EL (cell line): Measurements from ENCODE around the gene EPHB2.
A peak's percentile ranks its signal among the peaks of the same experiment; 100 is the strongest.
"Not testable (repeated sequence)": the region's sequence is repeated elsewhere in the genome, so short reads cannot be mapped to it uniquely, and the experiment has no call there.

Experiments used
- DNase-seq: peaks from one replicate; pipeline ENCODE4 v3.0.0-alpha.2; 2016

The EPHB2 gene

DNA sequence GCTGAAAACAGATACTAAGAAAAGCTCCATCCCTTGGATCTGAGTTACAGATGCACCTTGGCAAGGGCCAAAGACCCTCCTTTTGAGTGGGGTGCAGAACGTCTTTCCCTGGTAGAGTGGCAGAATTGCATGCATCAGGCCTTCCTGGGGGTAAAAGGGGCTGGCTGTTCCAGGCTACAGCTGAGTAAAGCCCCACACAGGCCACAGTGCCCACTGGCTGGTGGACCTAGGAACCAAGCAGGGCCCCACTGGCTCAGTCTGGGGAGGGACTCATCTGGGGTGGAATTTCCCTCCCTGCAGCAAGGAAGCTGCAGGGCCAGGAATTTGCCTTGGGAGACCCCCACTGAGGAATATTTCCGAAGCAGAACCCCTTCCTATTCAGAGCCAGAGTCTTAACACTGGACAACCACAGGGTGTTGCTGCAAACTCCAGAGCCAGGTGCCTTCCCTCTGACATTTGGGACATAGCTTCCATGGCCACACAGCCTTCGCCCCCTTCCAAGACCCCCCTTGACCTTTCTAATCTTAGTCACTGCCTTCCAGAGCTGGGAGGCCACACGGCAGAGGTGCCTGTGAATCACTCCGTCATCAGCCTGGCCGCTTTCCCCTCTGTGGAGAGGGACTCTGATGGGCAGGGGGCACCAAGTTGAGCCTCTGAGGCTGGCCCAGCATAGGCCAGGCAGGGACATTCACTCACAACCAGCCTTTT is 209.5 kb downstream of the EPHB2 start:
- no peak for DNase-seq

DNA sequence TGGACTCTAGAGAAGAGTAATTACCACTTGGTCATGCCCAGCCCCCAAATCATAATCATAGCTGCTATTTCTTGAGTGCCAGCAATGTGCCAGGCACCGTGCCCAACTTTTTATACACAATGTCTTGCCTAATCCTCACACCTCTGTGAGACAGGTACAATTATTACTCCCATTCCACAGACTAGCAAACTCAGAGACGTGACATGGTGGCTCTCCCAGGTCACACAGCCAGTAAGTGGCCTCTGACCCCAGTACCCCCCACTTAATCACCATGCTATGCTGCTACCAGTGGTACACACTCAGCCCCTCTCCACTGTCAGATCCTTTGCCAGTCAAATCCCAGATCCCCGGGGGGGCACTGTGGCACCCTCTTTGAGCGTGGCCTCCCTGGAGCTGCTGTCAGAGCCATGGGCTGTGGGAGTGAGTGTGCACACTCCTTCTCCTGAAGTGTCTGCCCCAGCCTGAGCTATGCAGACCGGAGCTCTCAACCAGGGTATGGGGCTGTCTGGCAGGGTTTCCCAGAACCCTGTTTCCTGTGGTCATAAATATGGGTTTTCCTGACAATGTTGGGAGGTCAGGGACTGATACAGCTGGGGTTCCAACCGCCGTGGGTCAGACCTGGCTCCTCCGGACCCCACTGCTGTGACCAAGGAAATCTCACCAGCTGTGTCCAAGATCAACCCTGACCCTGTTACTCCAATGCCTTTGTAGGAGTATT is 210.3 kb downstream of the EPHB2 start:
- no peak for DNase-seq

DNA sequence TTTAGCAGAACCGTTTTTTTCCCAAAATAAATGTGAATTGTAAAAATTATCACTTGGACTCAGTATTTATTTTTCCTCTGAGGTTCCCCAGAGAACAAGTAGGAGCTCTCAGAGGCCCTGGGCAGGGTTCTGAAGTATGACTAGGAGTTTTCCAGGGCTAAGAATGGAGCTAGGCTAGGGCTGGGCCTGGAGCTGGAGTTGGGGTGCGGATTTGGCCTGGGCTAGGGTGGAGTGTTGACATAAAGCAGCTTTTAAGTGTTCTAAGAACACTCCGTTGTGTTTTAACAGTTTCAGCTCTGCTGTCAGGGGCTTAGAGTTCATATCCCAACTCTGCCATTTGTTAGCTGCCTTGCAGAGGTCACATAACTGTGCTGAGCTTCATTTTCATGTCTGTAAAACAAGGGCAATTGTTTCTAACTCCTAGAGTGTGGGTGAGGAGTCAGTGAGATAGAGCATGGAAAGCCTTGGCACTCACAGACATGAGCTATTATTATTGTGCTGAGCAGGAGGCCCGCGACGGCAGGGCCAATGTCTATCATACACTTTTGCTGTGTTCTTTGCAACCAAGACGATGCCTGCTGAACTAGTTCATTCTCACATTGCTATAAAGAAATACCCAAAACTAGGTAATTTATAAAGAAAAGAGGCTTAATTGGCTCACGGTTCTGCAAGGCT is 210.9 kb downstream of the EPHB2 start:
- DNase-seq = no peak

DNA sequence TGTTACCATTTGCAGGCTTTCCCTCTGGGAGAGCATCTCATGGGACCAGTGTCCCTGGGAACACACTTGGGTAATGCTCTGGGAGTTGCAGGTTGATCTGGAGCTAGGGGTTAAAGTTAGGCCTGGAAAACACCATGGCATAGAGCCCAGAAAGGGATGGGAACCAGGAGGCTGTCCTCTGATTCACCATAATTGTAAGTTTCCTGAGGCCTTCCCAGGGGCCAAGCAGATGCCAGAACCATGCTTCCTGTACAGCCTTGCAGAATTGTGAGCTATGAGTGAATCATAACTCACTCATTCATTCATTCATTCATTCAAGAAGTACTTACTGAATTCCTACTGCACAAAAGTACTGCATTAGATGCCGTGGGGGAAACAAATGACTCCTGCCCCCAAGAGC is 212.0 kb downstream of the EPHB2 start:
- DNase-seq = peak; percentile 9

DNA sequence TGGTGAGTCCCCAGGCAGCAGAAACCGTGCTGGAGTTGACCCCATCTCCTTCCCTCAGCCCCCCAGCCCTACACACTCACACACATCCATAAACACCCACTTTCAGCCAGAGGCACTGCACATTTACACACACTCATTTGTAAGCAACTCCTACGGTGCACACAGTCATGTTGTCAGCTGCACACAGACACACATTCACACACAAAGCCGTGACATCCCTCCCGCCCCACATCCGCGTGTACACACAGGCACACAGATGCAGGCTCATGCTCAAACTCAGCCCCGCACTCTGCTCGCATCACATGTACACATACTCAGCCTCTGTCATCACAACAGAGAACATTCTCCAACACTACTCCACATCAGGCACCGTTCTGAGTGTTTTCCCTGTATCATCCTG is 214.5 kb downstream of the EPHB2 start:
- no peak for DNase-seq

DNA sequence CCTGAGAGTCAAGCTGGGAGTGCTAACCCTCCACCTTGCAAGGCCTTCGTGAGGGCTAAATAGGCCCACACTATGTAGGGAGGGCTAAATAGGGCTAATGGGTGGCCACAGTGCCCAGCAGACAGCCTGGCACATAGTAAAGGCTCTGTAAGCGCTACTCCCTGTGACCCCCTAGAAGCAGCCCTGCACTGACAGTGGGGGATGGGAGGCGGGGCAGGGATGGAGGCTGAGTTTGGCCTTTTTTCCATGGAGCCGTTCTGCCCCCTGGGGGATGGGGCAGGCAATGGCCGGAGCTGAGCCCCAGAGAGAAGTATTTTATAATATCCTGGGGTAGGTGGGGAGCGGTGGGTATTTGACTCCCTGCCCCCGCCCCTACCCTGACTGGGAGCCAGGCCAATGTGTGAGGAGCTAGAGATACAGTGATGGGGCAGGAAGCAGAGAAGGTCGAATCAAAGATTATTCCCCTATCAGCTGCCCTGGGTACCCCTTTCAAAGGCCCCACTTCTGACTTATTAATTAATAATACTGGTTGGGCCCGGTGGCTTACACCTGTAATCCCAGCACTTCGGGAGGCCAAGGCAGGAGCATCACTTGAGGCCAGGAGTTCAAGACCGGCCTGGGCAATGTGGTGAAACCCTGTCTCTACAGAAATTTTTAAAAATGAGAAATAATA is 219.7 kb downstream of the EPHB2 start:
- DNase-seq = peak; percentile 49

DNA sequence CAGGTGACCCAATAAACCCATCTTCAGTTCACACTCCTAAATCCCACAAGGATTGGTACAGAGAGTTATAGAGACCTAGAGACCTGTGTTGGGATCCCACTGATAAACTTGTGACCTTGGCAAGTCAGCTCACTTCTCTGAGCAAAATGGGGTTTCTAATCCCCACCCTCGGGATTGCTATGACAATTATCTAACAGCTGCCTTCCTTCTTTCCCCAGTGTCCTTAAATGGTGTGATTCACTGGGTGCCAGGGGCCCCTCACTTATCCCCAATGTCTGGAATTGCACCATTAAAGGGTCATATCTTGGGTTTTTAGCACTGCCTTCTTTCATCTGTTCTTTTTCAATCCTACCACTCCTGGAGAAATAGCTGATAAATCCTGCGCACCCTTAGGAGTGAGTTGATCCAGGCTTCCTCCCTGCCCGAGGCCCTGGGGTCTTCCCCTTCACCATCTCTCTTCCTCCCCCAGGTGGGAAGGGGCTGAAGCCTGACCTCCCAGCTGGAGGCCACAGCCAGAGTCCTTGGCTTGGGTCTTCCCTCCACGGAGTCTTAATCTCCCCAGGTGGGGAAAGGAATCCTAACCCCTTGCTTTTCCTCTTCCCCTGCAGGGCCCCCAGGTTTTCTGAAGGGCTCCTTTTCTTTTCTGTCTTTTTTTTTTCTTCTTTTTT is 222.3 kb downstream of the EPHB2 start:
- DNase-seq = no peak

DNA sequence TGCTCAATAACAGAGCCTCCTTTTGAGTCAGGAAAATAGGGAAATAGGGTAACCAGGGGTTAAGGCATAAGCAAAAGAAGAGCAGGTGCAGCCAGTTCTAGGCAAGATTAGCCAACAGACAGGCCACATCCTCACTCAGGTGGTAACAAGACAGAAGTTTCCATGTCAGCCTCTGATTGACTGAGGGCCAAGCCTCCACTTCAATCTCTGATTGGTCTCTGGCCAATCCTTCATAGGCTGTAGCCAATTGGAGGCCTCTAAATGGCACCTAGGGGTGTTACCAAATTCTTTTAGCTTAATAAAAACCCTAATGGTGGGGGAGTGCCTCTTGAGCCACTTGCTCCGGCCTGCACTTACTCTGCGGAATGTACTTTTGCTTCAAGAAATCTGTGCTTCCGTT is 224.8 kb downstream of the EPHB2 start:
- no peak for DNase-seq

DNA sequence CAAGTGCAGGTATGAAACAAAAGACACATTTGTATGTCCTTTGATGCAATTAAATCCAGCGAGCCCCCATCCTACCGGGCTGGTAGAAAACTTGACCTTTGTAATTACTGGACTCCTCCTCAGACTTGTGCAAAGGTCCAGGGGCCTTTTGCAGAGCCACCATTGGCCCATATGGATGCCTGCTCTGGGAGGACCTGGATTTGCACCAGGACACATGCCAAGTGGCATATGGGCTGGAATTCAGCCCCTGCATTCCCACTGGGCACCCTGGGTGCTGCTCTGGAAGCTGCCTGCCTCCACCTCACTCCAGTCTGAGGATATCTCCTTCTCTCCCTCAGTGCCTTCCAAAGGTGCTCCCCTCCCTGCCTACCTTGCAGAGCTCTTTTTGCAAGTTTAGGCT is 226.0 kb downstream of the EPHB2 start:
- DNase-seq = no peak

DNA sequence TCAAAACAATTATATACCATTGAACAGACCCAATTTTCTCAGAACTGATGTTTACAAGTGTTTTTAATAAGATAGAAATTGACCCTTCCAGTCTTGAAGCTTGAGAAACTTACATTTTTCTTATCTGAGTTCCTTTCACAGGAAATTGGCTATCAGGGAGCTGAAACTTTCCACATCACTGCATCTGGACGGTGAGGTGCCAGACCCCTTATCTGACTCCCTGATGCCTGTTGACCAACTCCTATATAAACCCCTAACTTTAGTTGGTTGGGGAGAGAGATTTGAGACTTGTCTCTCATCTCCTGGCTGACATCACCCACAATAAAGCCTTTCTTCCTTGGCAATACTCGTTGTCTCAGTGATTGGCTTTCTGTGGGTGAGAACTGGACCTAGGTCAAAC is 230.6 kb downstream of the EPHB2 start:
- DNase-seq = no peak

DNA sequence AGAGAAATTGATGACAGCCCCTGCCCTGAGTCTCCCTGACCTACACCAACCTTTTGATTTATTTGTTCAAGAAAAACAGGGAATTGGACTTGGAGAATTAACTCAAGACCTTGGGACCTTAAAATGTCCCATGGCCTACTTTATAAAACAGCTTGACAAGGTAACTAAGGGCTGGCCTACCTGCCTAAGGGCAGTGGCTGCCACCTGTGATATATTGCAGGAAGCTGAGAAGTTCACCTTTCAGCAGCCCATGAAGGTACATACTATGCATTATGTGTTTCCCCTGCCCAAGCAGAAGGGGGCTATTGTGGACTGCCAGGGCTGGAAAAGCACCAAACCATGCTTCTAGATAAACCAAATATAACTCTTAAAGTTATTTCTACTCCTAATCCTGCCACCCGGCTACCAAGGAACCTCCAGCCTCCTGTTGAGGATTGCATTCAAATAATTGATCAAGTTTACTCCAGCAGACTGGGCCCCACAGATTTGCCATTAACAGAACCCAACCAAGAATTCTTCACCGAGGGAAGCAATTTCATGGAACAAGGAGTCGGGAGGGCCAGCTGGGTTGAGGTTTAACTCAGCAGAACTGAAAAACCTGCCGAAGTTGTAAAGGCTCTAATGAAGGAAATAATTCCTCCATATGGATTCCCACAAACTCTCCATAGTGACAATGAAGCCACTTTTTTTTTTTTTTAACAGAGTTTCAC is 233.9 kb downstream of the EPHB2 start:
- DNase-seq = no peak

DNA sequence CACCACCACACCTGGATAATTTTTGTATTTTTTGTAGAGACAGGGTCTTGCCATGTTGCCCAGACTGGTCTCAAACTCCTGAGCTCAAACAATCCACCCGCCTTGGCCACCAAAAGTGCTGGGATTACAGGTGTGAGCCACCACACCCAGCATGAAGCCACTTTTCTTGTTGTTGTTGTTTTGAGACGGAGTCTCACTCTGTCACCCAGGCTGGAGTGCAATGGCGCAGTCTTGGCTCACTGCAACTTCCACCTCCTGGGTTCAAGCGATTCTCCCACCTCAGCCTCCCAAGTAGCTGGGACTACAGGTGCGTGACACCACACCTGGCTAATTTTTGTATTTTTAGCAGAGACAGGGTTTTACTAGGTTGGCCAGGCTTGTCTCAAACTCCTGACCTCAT is 234.5 kb downstream of the EPHB2 start:
- DNase-seq = not testable (repeated sequence)

DNA sequence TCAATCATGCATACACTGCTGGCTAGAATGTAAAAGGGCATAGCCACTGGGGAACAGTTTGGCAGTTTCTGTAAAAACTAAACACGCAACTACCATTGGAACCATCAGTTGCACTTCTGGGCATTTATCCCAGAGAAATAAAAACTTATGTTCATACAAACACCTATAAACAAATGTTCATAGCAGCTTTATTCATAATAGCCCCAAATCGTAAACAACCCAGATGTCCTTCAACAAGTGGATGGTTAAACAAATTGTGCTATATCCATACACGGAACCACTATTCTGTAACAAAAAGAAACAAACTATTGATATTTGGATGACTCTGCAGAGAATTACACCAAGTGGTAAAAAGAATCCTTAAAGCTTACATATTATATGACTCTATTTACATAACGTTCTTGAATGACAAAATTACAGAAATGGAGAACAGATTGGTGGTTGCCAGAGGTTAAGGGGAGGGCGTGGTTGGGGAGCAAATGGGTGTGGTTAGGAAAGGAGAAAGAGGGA is 239.2 kb downstream of the EPHB2 start:
- DNase-seq = no peak

DNA sequence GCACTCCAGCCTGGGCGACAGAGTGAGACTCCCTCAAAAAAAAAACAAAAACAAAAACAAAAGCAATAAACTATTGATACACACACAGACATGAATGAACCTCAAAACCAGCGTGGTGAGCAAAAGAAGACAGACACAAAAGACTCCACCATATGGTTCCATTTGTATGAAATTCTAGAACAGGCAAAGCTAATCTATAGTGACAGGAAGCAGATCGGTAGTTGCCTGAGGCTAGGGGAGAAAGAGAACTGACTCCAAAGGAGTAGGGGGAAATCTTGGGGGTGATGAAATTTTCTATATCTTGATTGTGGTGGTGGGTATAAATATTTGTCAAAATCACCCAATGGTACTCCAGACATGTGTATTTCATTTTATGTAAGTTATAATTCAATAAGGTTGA is 241.2 kb downstream of the EPHB2 start:
- no peak for DNase-seq

DNA sequence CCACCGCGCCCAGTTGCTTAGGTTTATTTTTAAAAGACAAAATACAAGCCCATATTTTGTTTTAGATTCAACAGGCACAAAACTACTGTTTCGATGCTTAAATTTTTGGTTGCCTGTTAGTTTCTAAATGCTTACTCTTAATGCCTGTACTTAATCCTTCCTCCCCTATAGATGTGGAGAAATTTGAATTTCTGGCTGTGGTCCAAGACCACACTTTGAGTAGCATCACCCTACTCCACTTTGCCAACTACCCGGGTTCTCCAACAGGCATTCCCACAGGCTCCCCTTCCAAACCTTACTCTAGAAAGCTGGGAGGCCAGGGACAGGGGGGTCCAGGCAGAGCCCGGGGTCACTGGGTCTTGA is 242.0 kb downstream of the EPHB2 start:
- DNase-seq = no peak

DNA sequence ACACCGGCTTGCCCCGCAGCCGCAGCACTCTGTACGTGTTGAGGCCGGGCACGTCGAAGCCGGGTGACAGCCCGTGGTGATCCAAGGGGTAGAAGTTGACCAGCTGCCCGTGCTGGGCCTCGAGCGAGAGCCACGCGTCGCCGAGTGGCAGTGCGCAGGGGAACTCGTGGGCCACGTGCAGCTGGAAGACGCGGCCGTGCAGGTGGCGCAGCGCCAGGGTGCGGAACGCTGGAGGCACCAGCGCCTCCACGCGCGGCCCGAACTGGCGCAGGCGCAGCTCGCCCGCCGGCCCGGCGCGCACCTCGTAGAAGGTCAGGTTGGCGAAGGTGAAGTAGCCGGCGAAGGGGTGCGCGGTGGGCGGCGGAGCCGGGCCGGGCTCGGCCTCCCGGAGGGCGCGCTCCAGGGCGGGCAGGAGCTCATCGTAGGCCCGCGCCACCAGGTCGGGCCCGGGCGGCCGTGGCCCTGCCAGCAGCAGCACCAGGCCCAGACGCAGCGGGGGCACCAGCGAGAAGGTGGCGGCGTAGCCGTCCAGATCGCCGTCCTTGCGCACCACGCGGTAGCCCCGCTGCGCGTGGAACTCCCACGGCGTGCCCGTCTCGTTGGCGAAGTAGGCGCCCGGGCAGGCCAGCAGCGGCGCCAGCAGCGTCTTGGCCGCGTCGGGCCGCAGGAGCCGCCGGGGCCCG is 242.6 kb downstream of the EPHB2 start:
- DNase-seq = no peak

DNA sequence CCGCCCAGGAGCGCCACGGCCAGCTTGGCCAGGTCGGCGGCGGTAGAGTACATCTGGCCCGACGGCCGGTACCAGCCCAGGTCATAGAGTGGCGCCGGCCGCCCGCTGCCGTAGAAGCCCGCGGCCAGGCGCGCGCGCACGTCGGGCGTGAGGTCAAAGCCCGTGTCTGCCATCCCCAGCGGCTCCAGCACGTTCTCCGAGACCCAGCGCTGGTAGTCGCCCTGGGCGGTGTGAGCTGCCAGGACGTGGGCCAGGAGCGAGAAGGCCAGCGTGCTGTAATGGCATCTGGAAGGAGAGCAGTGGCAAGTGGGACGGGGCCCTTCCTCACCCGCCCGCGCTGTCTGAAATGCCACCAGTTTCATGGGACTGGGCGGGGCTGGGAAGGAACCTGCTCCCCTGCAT is 243.1 kb downstream of the EPHB2 start:
- DNase-seq = no peak

DNA sequence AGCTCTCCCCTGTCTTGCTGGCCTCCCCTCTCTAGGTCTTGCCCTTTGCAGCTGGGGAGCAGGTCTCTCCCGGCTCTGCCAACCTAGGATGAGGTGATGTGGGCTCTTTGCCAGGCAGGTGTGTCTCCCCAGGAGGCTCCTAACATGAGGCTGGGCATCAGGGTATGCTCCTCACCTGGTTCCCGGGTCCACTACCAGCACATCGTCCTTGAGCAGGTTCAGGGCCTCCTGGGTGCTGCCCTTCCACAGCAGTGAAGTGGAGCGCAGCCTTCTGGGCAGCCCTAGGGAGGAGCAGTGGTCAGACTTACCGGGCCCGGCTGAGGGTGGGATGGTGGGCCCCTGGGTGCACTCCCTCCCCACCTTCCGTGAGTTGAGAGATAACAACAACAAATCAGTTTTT is 244.5 kb downstream of the EPHB2 start:
- DNase-seq = no peak

DNA sequence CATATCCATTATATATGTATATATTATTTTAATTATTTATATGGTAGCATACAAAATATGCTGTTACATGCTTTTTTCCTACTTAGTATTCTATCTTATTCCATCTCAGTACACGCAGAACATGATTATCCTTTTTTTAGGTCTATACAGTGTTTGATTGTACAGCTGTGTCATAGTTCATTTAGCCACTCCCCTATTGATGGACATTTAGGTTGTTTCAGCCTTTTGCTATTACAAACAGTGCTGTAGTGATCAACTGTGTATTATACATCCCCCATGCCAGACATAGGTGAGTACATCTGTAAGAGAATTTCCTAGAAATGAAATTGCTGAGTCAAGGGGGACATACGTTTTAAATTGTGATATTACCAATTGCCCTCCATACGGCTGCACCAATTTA is 246.4 kb downstream of the EPHB2 start:
- no peak for DNase-seq

DNA sequence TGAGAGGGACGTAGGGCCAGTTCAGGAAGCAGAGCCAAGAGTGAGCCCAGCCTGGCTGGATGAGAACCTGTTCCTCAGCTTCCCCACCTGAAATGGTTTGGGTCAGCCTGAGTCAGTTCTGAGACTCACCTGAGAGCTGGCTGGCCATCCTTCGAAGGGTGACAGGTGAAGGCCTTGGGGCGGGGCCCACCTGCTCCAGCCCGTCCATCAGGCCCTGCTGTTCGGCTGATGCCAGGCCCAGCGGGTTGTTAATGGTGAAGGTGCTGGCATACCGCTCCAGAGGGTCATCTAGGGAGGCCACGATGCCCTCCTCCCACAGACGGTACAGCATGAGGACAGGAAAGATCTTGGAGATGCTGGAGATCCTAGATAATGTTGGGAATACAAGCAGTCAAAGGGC is 247.9 kb downstream of the EPHB2 start:
- no peak for DNase-seq

DNA sequence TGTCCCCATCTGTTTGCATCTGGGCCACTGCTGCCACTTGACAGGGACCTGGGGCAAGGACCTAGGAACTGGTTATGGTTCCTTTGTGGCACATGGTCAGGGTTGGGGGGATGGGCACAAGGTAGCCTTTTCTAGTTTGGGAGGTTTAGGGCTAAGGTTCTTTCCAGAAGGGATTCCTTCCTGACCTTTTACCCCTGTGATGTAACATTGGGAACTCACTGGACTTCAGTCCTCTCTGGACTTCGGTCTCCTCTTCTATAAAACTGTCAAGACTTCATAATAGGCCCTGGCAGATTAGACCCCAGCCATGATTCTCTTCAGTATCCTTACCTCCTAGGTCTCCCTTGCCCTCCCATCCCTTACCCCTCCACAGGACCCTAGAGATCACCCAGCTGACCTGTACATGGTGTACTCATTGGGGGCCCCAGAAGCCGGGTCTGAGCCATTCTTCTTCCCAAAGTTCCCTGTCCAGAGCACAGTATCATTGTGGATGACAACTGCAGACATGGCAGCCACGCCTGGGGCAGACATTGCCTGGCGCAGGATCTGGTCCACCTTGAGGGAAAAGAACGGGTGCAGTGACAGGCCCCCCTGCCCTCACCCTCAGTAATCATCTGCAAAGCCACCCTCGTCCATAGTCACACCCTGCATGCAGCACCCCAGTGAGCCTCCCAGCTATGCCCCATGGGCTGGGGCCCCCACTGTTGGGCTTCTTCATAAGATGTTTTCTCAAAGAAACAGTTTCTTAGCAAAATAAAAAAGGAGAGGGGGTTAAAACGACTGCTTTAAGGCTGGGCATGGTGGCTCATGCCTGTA is 249.1 kb downstream of the EPHB2 start:
- DNase-seq = no peak
